Progenitor cell of endocrine pancreas (in vitro differentiated cells): ENCODE results near the gene ANAPC15. TPM values are rescaled to one million over a fixed set of nuclear protein-coding genes. Genes with fewer than 3 reads are reported as not detected.

ENCODE experiments used
- DNase-seq: peaks from one replicate; pipeline ENCODE4 v3.0.0; 2021; ENCODE audit warnings: low spot score; ENCODE audit not compliant: unreplicated experiment
- H3K27ac Mint-ChIP-seq: 2 replicates; pipeline ENCODE4 v1.8.0; 2021; ENCODE audit warnings: mild to moderate bottlenecking, moderate library complexity, mixed read lengths
- H3K27me3 Mint-ChIP-seq: 2 replicates; pipeline ENCODE4 v1.8.0; 2021; ENCODE audit warnings: mixed read lengths
- H3K36me3 Mint-ChIP-seq: 2 replicates; pipeline ENCODE4 v1.8.0; 2022; ENCODE audit warnings: mixed read lengths; ENCODE audit not compliant: insufficient read depth
- H3K4me1 Mint-ChIP-seq: 2 replicates; pipeline ENCODE4 v1.8.0; 2021; ENCODE audit warnings: low read depth, mixed read lengths
- H3K4me3 Mint-ChIP-seq: 2 replicates; pipeline ENCODE4 v1.8.0; 2021; ENCODE audit warnings: low read depth, mild to moderate bottlenecking, moderate library complexity, mixed read lengths
- H3K9me3 Mint-ChIP-seq: 2 replicates; pipeline ENCODE4 v1.8.0; 2021; ENCODE audit warnings: low read depth, mixed read lengths
- CTCF ChIP-seq: fragments of 200-600 bp; sonication (generic); IDR thresholded peaks from one replicate; pipeline ENCODE4 v1.5.0; 2021; ENCODE audit warnings: antibody characterized with exemption, mild to moderate bottlenecking; ENCODE audit not compliant: unreplicated experiment
- total RNA-seq: library from RNA; stranded (reverse); gene quantifications from 2 replicates; pipeline ENCODE4 v1.2.1, GENCODE V29; 2021

ANAPC15 gene
- total RNA-seq, 1 donor from 2014 or later: 61.3 TPM

DNA sequence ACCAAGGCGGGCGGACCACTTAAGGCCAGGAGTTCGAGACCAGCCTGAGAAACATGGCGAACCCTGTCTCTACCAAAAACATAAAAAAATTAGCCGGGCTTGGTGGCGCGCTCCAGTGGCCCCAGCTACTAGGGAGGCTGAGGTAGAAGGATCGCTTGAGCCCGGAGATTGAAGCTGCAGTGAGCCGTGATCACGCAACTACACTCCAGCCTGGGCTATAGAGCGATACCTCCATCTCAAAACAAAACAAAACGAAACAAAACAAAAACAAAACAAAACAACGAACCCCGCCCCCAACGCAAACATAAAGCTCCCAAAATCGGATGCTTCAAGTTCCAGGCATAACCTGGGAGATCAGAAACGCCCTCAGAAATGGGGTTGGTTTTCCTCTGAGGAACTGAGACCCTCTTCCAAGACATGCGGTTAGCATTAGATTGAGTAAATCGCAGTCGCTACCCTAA lies 31.3 kb downstream of the ANAPC15 start:
- peak overlapping the region; percentile 93 for H3K4me3 Mint-ChIP-seq
- H3K27ac Mint-ChIP-seq: peak overlapping the region; percentile 99
- no peak for TF ChIP-seq CTCF
- peaks cover 15% of the 10 kb centered on the region for H3K4me1 Mint-ChIP-seq
- H3K9me3 Mint-ChIP-seq: no peaks in the 10 kb centered on the region
- H3K27me3 Mint-ChIP-seq: no peaks in the 10 kb centered on the region
- DNase-seq: no peak
- H3K36me3 Mint-ChIP-seq: no peaks in the 10 kb centered on the region

- peaks cover 14% of the 10 kb centered on the region for H3K4me1 Mint-ChIP-seq
- peak within 1 kb of the TSS; percentile 99 for H3K27ac Mint-ChIP-seq
- no peak for TF ChIP-seq CTCF
- peak within 1 kb of the TSS; percentile 93 for H3K4me3 Mint-ChIP-seq
- no peaks in the 10 kb centered on the region for H3K27me3 Mint-ChIP-seq
- peak; percentile 97 for DNase-seq
- no peaks in the 10 kb centered on the region for H3K36me3 Mint-ChIP-seq
- no peaks in the 10 kb centered on the region for H3K9me3 Mint-ChIP-seq
These were observed 31.9 kb downstream of the ANAPC15 start, which contains the start of the genes LRRC51 and NUMA1 for GRCh38 chr11:72080326-72081183. LRRC51 (plus strand) TSS chr11:72080850; CDS start chr11:72089084, 8,234 bp downstream. NUMA1 (minus strand) TSS chr11:72080542; CDS start chr11:72035943, 44,599 bp downstream.

DNA sequence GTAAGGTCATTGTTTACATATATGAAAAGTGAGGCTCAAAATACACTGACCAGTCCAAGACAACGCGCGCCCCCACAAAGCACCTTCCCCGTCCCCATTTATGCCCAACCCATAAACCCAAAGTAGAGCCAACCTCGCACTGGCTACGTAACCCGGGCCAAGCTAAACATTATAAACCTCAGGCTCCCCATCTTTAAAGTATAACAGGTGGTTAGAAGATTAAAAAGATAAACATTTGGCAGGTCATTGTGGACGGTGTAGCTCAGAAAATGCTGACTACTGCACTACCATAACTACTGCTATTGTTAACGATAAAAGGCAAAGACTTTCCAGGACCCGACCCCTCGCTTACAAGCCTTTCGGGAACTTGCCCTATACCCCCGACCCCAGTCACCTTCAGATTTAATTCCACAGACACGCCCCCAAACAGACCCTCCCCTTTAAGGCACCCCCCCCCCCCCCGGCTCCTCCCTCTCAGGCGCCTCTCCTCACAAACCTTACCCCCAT lies 32.6 kb downstream of the ANAPC15 start:
- H3K9me3 Mint-ChIP-seq: no peaks in the 10 kb centered on the region
- peak overlapping the region; percentile 93 for H3K4me3 Mint-ChIP-seq
- DNase-seq: no peak
- H3K4me1 Mint-ChIP-seq: peaks cover 14% of the 10 kb centered on the region
- TF ChIP-seq CTCF: no peak
- no peaks in the 10 kb centered on the region for H3K36me3 Mint-ChIP-seq
- H3K27ac Mint-ChIP-seq: peak overlapping the region; percentile 99
- H3K27me3 Mint-ChIP-seq: no peaks in the 10 kb centered on the region

DNA sequence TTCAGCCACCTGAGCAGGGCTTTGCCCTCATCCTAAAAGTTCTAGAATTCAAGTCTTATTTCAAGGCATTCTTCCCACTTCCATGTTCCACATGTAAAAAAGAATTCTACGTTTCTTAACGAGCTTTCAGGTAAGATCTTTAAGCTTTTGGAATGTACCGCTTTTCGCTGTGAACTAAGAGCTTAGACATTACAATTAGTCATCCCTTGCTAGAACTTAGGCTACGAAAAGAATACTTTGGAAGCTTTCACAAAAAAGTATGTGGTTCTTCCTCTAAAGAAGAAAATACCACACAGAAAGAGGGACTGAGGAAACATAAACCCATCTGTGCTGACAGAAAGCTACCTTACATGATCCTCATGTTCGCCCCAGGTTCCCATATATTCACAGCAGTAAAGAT lies 34.0 kb downstream of the ANAPC15 start:
- Mint-ChIP-seq H3K4me3 (peak overlapping the region; percentile 93), H3K27me3 (no peaks in the 10 kb centered on the region), H3K27ac (no peak overlapping the region), H3K4me1 (peaks cover 14% of the 10 kb centered on the region), H3K9me3 (no peaks in the 10 kb centered on the region), H3K36me3 (peaks cover under 1% of the 10 kb centered on the region)
- TF ChIP-seq CTCF: no peak
- DNase-seq: no peak

DNA sequence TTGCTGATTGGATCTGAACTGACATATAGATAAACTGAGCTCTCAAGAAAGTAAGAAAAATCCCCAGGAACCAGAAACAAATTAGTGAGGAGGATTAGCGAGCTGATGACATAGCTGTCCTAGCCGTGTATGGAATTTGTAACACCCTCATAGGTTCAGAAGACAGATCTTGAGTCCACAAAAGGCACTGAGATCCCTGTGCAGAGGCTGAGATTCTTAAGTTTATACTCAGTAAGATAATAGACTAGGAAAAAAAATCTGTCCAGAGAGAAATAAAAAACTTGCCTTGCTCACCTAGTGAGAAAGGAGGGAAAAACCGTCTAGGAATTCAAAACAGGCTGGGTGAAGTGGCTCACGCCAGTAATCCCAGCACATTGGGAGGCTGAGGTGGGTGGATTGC lies 36.7 kb downstream of the ANAPC15 start:
- peaks cover 13% of the 10 kb centered on the region for H3K4me1 Mint-ChIP-seq
- no peak for TF ChIP-seq CTCF
- DNase-seq: no peak
- no peaks in the 10 kb centered on the region for H3K9me3 Mint-ChIP-seq
- peaks cover 2% of the 10 kb centered on the region for H3K36me3 Mint-ChIP-seq
- no peak overlapping the region for H3K27ac Mint-ChIP-seq
- no peaks in the 10 kb centered on the region for H3K27me3 Mint-ChIP-seq
- H3K4me3 Mint-ChIP-seq: no peak overlapping the region
